Fibroblast of villous mesenchyme (primary cell): ENCODE measurements around the gene QDPR. TPM values are rescaled to one million over a fixed set of nuclear protein-coding genes. Genes with fewer than 3 reads are reported as not detected.

Experiments
- DNase-seq: peaks from one replicate; pipeline ENCODE4 v3.0.0-alpha.2; 2010; ENCODE audit warnings: low read depth
- H3K4me3 ChIP-seq: 2 replicates; pipeline ENCODE4 v1.5.1; 2011; ENCODE audit warnings: low read depth, mild to moderate bottlenecking, low read length
- CTCF ChIP-seq: IDR thresholded peaks from 2 replicates; pipeline ENCODE4 v1.5.1; 2012; ENCODE audit warnings: low read depth, mild to moderate bottlenecking, low read length; ENCODE audit not compliant: insufficient read depth
- total RNA-seq: library from RNA; depleted of rRNA; stranded (reverse); fragments of >200 nt; gene quantifications from 2 replicates; pipeline ENCODE4 v1.2.3, GENCODE V29; 2012

Gene QDPR
- total RNA-seq, 1 donor: 13.8 TPM

- no peak for DNase-seq
- TF ChIP-seq CTCF: no peak
- no peak overlapping the region for H3K4me3 ChIP-seq
These were observed 44.6 kb upstream of the QDPR start for GRCh38 chr4:17556498-17556897.

GRCh38 chr4:17554568-17554967 lies 42.7 kb upstream of the QDPR start:
- no peak for TF ChIP-seq CTCF
- DNase-seq: no peak
- no peak overlapping the region for H3K4me3 ChIP-seq

GRCh38 chr4:17552427-17552826 lies 40.5 kb upstream of the QDPR start:
- H3K4me3 ChIP-seq: no peak overlapping the region
- TF ChIP-seq CTCF: no peak
- DNase-seq: no peak

- no peak for DNase-seq
- TF ChIP-seq CTCF: no peak
- H3K4me3 ChIP-seq: no peak overlapping the region
These were observed 38.7 kb upstream of the QDPR start for GRCh38 chr4:17550549-17550948.

- H3K4me3 ChIP-seq: no peak overlapping the region
- DNase-seq: no peak
- TF ChIP-seq CTCF: no peak
These were observed 34.8 kb upstream of the QDPR start for GRCh38 chr4:17546678-17547077.

GRCh38 chr4:17546222-17546621 lies 34.3 kb upstream of the QDPR start:
- no peak for TF ChIP-seq CTCF
- no peak for DNase-seq
- H3K4me3 ChIP-seq: no peak overlapping the region

- DNase-seq: no peak
- no peak overlapping the region for H3K4me3 ChIP-seq
- TF ChIP-seq CTCF: no peak
These were observed 33.7 kb upstream of the QDPR start for GRCh38 chr4:17545374-17546140.
